KOPT-K1 (cell line): ENCODE results near the gene CSAD.
A peak's percentile ranks its signal among the peaks of the same experiment; 100 is the strongest.
"Not testable (repeated sequence)": the region's sequence is repeated elsewhere in the genome, so short reads cannot be mapped to it uniquely, and the experiment has no call there.

ENCODE experiments used
- H3K27ac ChIP-seq: fragments of 200-600 bp; sonication (generic); 2 replicates; pipeline ENCODE4 v1.5.1; 2016; ENCODE audit warnings: antibody characterized with exemption, mild to moderate bottlenecking, low read depth, low read length; ENCODE audit not compliant: poor library complexity, severe bottlenecking
- H3K36me3 ChIP-seq: fragments of 200-600 bp; sonication (generic); 2 replicates; pipeline ENCODE4 v1.5.1; 2017; ENCODE audit warnings: antibody characterized with exemption, mild to moderate bottlenecking, low read length, moderate library complexity; ENCODE audit not compliant: insufficient read depth
- H3K9me3 ChIP-seq: fragments of 200-600 bp; sonication (generic); 2 replicates; pipeline ENCODE4 v1.5.1; 2017; ENCODE audit warnings: antibody characterized with exemption, low read length, mild to moderate bottlenecking; ENCODE audit not compliant: insufficient read depth, poor library complexity, severe bottlenecking

Gene CSAD

GRCh38 chr12:53211476-53212381, 31.0 kb upstream of the CSAD start:
- H3K27ac ChIP-seq = no peak overlapping the region
- H3K9me3 ChIP-seq = no peaks in the 10 kb centered on the region
- H3K36me3 ChIP-seq = no peaks in the 10 kb centered on the region

GRCh38 chr12:53210843-53211242, 30.1 kb upstream of the CSAD start:
- no peaks in the 10 kb centered on the region for H3K9me3 ChIP-seq
- no peak overlapping the region for H3K27ac ChIP-seq
- no peaks in the 10 kb centered on the region for H3K36me3 ChIP-seq

GRCh38 chr12:53208877-53209463, 28.2 kb upstream of the CSAD start:
- H3K9me3 ChIP-seq = no peaks in the 10 kb centered on the region
- peak overlapping the region; percentile 58 for H3K27ac ChIP-seq
- no peaks in the 10 kb centered on the region for H3K36me3 ChIP-seq

GRCh38 chr12:53208435-53208834, 27.7 kb upstream of the CSAD start:
- Histone ChIP-seq H3K27ac (peak overlapping the region; percentile 58), H3K36me3 (no peaks in the 10 kb centered on the region), H3K9me3 (no peaks in the 10 kb centered on the region)

- Histone ChIP-seq H3K27ac (peak within 1 kb of the TSS; percentile 15), H3K36me3 (no peaks in the 10 kb centered on the region), H3K9me3 (no peaks in the 10 kb centered on the region)
These were observed 26.3 kb upstream of the CSAD start, which contains the start of gene ITGB7 for GRCh38 chr12:53207042-53207441. Gene ITGB7 (minus strand): TSS chr12:53207251. CDS start chr12:53200443, 6,808 bp downstream.

GRCh38 chr12:53205747-53206419, 25.2 kb upstream of the CSAD start:
- Histone ChIP-seq H3K9me3 (no peaks in the 10 kb centered on the region), H3K36me3 (no peaks in the 10 kb centered on the region), H3K27ac (no peak overlapping the region)

GRCh38 chr12:53204351-53204750, 23.6 kb upstream of the CSAD start:
- no peaks in the 10 kb centered on the region for H3K9me3 ChIP-seq
- H3K27ac ChIP-seq = no peak overlapping the region
- H3K36me3 ChIP-seq = no peaks in the 10 kb centered on the region

- H3K36me3 ChIP-seq, H3K27ac ChIP-seq, H3K9me3 ChIP-seq: not testable (repeated sequence)
These were observed 21.6 kb upstream of the CSAD start for GRCh38 chr12:53202316-53202715.

- Histone ChIP-seq H3K36me3 (no peaks in the 10 kb centered on the region), H3K9me3 (no peaks in the 10 kb centered on the region), H3K27ac (no peak overlapping the region)
These were observed 20.9 kb upstream of the CSAD start for GRCh38 chr12:53201639-53202038.

GRCh38 chr12:53201177-53201541, 20.4 kb upstream of the CSAD start:
- Histone ChIP-seq H3K9me3 (no peaks in the 10 kb centered on the region), H3K27ac (peak overlapping the region; percentile 0), H3K36me3 (no peaks in the 10 kb centered on the region)

GRCh38 chr12:53200458-53201176, 19.9 kb upstream of the CSAD start:
- H3K27ac ChIP-seq = peak overlapping the region; percentile 0
- H3K36me3 ChIP-seq = no peaks in the 10 kb centered on the region

GRCh38 chr12:53200107-53200457, 19.4 kb upstream of the CSAD start:
- no peaks in the 10 kb centered on the region for H3K9me3 ChIP-seq
- H3K36me3 ChIP-seq = no peaks in the 10 kb centered on the region
- peak overlapping the region; percentile 0 for H3K27ac ChIP-seq

More at GRCh38 chr12:53200458-53201176, 19.9 kb upstream of the CSAD start:
- H3K9me3 ChIP-seq = no peaks in the 10 kb centered on the region

GRCh38 chr12:53199700-53200099, 19.0 kb upstream of the CSAD start:
- no peaks in the 10 kb centered on the region for H3K9me3 ChIP-seq
- H3K27ac ChIP-seq = no peak overlapping the region
- H3K36me3 ChIP-seq = no peaks in the 10 kb centered on the region

- peak overlapping the region; percentile 65 for H3K27ac ChIP-seq
- no peaks in the 10 kb centered on the region for H3K36me3 ChIP-seq
These were observed 17.9 kb upstream of the CSAD start for GRCh38 chr12:53198486-53199110.

More at GRCh38 chr12:53198486-53199110, 17.9 kb upstream of the CSAD start:
- no peaks in the 10 kb centered on the region for H3K9me3 ChIP-seq
